B cell (primary cell): Measurements from ENCODE around the gene FCN1. TPM values are rescaled to one million over a fixed set of nuclear protein-coding genes. Genes with fewer than 3 reads are reported as not detected.

Experiments
- ATAC-seq: fragments of 200-7000 bp; cut with Tn5 transposase; one replicate; pipeline ENCODE4 v1.10.0; 2021; ENCODE audit warnings: low read depth, mild to moderate bottlenecking, moderate number of reproducible peaks, moderate library complexity
- CTCF ChIA-PET: fragments of 350-600 bp; sonication (Branson Sonifier 250); formaldehyde crosslinking; loops from one replicate; lab custom pipeline; 2021; ENCODE audit warnings: antibody characterized with exemption, inconsistent platforms; lab: Charles Lee
- POLR2A ChIA-PET: fragments of 350-600 bp; sonication (Branson Sonifier 250); formaldehyde crosslinking; loops from one replicate; lab custom pipeline; 2021; ENCODE audit warnings: antibody characterized with exemption; lab: Charles Lee
- DNase-seq: peaks from one replicate; pipeline ENCODE4 v3.0.0; 2013
- H2AFZ ChIP-seq: 2 replicates; pipeline ENCODE4 v1.6.1; 2012; ENCODE audit warnings: mild to moderate bottlenecking, low read depth, low read length; ENCODE audit not compliant: insufficient read depth, poor library complexity, severe bottlenecking
- H3K27ac ChIP-seq, 2 donors: 1 replicate in 1 of 2; 2 replicates in 1 of 2; pipeline ENCODE4 v1.5.1; 2012 to 2013; ENCODE audit warnings: low read length in 2 of 2, mild to moderate bottlenecking in 2 of 2, moderate library complexity in 1 of 2
- H3K27me3 ChIP-seq, 4 experiments: fragments of 200-600 bp in 1 of 4; sonication (generic) in 1 of 4; replicated peaks in 1 of 4; 1 replicate in 2 of 4; 2 replicates in 2 of 4; pipeline versions ENCODE4 v1.6.1 to v1.7.0; 2013 to 2016; ENCODE audit warnings: low read length in 3 of 4, mild to moderate bottlenecking in 2 of 4, mixed read lengths in 1 of 4, moderate library complexity in 1 of 4; ENCODE audit not compliant: insufficient read depth in 4 of 4, control insufficient read depth in 3 of 4; ENCODE audit errors: control extremely low read depth in 1 of 4
- H3K36me3 ChIP-seq, 2 experiments: replicated peaks in 1 of 2; 1 replicate in 1 of 2; 2 replicates in 1 of 2; pipeline versions ENCODE4 v1.6.1 to v1.7.1; 2013; ENCODE audit warnings: low read length in 1 of 2; ENCODE audit not compliant: insufficient read depth in 2 of 2, control insufficient read depth in 1 of 2; ENCODE audit errors: control extremely low read depth in 1 of 2, extremely low read depth in 1 of 2
- H3K4me1 ChIP-seq, 2 donors: fragments of 200-600 bp in 1 of 2; sonication (generic) in 1 of 2; 1 replicate in 1 of 2; 2 replicates in 1 of 2; pipeline versions ENCODE4 v1.5.1 to v1.6.1; 2013 to 2017; ENCODE audit warnings: low read length in 2 of 2; ENCODE audit not compliant: control insufficient read depth in 2 of 2, insufficient read depth in 2 of 2
- H3K4me2 ChIP-seq: replicated peaks from 2 replicates; pipeline ENCODE3; 2012; ENCODE audit warnings: mild to moderate bottlenecking, low read depth, low read length; ENCODE audit not compliant: poor library complexity, severe bottlenecking
- H3K4me3 ChIP-seq, 5 experiments: fragments of 200-600 bp in 1 of 5; sonication (generic) in 1 of 5; 1 replicate in 3 of 5; 2 replicates in 2 of 5; pipeline versions ENCODE4 v1.5.1 to v1.7.0; 2011 to 2016; ENCODE audit warnings: low read length in 4 of 5, mild to moderate bottlenecking in 4 of 5, low read depth in 2 of 5, control low read depth in 1 of 5, moderate library complexity in 1 of 5; ENCODE audit not compliant: insufficient read depth in 1 of 5; ENCODE audit errors: control extremely low read depth in 1 of 5, extremely low read depth in 1 of 5
- H3K79me2 ChIP-seq: fragments of 200-600 bp; sonication (generic); one replicate; pipeline ENCODE4 v1.6.0; 2016; ENCODE audit warnings: low read length; ENCODE audit not compliant: control insufficient read depth, insufficient read depth
- H3K9ac ChIP-seq: fragments of 200-600 bp; sonication (generic); 2 replicates; pipeline ENCODE4 v1.6.1; 2017; ENCODE audit warnings: mild to moderate bottlenecking, low read length, moderate library complexity
- H3K9me3 ChIP-seq, 3 donors: one replicate each; pipeline versions ENCODE4 v1.6.1 to v1.7.1; 2013; ENCODE audit warnings: low read length in 2 of 3; ENCODE audit not compliant: control insufficient read depth in 2 of 3, insufficient read depth in 1 of 3; ENCODE audit errors: control extremely low read depth in 1 of 3
- H4K20me1 ChIP-seq: 2 replicates; pipeline ENCODE4 v1.6.0; 2012; ENCODE audit warnings: mild to moderate bottlenecking, low read length; ENCODE audit not compliant: insufficient read depth, control insufficient read depth, poor library complexity, severe bottlenecking
- H3K27ac Mint-ChIP-seq: one replicate; pipeline ENCODE4 v1.8.0; 2021; ENCODE audit warnings: mixed read lengths
- H3K27me3 Mint-ChIP-seq: one replicate; pipeline ENCODE4 v1.8.0; 2021; ENCODE audit warnings: mixed read lengths
- H3K4me1 Mint-ChIP-seq: one replicate; pipeline ENCODE4 v1.8.0; 2021; ENCODE audit warnings: mixed read lengths
- H3K4me3 Mint-ChIP-seq: one replicate; pipeline ENCODE4 v1.8.0; 2021; ENCODE audit warnings: mixed read lengths
- H3K9me3 Mint-ChIP-seq: one replicate; pipeline ENCODE4 v1.8.0; 2022; ENCODE audit warnings: mixed read lengths; ENCODE audit not compliant: insufficient read depth
- EZH2 ChIP-seq: IDR thresholded peaks from 2 replicates; pipeline ENCODE4 v1.6.1; 2012; ENCODE audit warnings: borderline replicate concordance, low read depth, mild to moderate bottlenecking, moderate library complexity, low read length; ENCODE audit not compliant: insufficient read depth, poor library complexity, severe bottlenecking
- WGBS: methylation state at CpG from one replicate; pipeline ENCODE4 v1.1.5; 2013; ENCODE audit warnings: missing lambda C conversion rate; ENCODE audit not compliant: insufficient coverage; 5-methylcytosine and 5-hydroxymethylcytosine counted together
- intact Hi-C: fragments of 100-400 bp; cut with micrococcal nuclease; formaldehyde crosslinking; loops from one replicate; pipeline ENCODE4 v1.10.0; 2022
- polyA plus RNA-seq: library from polyadenylated mRNA; depleted of rRNA; stranded (reverse); fragments of >200 nt; gene quantifications from 2 replicates; pipeline ENCODE4 v1.2.3, GENCODE V29; 2012
- total RNA-seq, 2 donors: library from RNA; stranded (reverse); fragments of 120-200 nt in 1 of 2; gene quantifications; 1 replicate in 1 of 2; 2 replicates in 1 of 2; pipeline versions ENCODE4 v1.2.3 to v1.2.4, GENCODE V29; 2013 to 2022
- TF ChIP-seq, protein P1 (sequence below): fragments of 200-600 bp; IDR thresholded peaks from one replicate; pipeline ENCODE4 v1.8.0; 2022; ENCODE audit warnings: antibody characterized with exemption, mild to moderate bottlenecking

The FCN1 gene
- total and polyA plus RNA-seq, 2 donors (not counting 1 experiment from before 2014, with no cell fraction given), result 2.2 to 20.6 TPM

DNA sequence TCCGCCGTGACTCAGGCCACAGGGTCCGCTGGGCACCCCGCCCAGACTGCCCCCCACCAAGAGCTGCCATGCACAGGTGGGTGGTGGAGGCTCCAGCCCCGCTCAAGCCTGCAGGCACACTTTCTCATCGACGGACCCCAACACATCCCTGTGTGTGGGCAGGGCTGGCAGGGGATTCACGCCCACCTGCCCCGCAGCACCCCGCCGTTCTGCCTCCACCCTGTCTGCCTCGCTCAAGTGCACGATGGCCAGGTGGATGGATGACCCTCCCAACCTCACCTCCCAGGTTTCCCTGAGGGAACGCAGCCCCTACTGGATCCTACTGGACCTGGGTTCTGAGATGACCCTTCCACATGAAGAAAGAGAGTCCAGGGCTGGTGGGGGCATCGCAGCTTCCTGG is 26.1 kb upstream of the FCN1 start:
- CTCF ChIA-PET, result no interaction called here
- ATAC-seq, result no peak
- WGBS, result 93% methylated on average over 14 of the region's 15 CpGs

DNA sequence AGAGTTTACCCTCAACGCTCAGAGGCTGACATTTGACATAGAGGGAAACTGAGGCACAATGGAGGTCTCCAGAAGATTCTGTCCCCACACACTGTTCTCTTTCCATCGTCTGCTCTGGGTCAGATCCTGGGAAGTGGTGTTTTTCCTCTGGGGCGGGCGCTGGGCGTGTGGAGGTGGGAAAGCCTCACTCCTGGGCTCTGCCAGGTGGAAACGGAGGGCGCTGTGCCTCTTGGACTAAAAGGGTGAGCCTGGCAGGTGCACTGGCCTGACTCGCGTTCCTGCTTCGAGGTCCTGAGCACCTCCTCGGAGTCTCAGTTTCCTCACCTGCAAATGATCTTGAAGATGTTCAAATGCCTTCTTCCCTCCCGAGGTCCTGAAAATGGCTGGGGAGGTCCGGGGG is 25.7 kb upstream of the FCN1 start:
- no peaks in the 10 kb centered on the region for H3K4me1 Mint-ChIP-seq
- no peak overlapping the region for H3K27ac Mint-ChIP-seq
- Histone ChIP-seq H3K9ac (no peak overlapping the region), H2AFZ (no peak overlapping the region), H3K4me2 (no peak overlapping the region), H3K27me3 (peaks cover 0 to 4% (median 0%) of the 10 kb centered on the region in 4 experiments), H4K20me1 (no peaks in the 10 kb centered on the region), H3K27ac (no peak overlapping the region), H3K36me3 (no peaks in the 10 kb centered on the region), H3K9me3 (peaks cover 0 to 11% (median 0%) of the 10 kb centered on the region in 3 donors), H3K4me1 (no peaks in the 10 kb centered on the region), H3K4me3 (no peak overlapping the region), H3K79me2 (no peaks in the 10 kb centered on the region)
- ChIA-PET CTCF (no interaction called here), POLR2A (no interaction called here)
- no peak for ATAC-seq
- H3K9me3 Mint-ChIP-seq, result no peaks in the 10 kb centered on the region
- H3K4me3 Mint-ChIP-seq, result no peak overlapping the region
- DNase-seq, result no peak
- H3K27me3 Mint-ChIP-seq, result peaks cover 16% of the 10 kb centered on the region
- TF ChIP-seq, protein P1, sequence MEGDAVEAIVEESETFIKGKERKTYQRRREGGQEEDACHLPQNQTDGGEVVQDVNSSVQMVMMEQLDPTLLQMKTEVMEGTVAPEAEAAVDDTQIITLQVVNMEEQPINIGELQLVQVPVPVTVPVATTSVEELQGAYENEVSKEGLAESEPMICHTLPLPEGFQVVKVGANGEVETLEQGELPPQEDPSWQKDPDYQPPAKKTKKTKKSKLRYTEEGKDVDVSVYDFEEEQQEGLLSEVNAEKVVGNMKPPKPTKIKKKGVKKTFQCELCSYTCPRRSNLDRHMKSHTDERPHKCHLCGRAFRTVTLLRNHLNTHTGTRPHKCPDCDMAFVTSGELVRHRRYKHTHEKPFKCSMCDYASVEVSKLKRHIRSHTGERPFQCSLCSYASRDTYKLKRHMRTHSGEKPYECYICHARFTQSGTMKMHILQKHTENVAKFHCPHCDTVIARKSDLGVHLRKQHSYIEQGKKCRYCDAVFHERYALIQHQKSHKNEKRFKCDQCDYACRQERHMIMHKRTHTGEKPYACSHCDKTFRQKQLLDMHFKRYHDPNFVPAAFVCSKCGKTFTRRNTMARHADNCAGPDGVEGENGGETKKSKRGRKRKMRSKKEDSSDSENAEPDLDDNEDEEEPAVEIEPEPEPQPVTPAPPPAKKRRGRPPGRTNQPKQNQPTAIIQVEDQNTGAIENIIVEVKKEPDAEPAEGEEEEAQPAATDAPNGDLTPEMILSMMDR, result no peak
- no peak for TF ChIP-seq EZH2
- 93% methylated on average over 12 of the region's 13 CpGs for WGBS
- intact Hi-C loops, result no loop called here

More for the DNA sequence above, 26.1 kb upstream of the FCN1 start:
- Histone ChIP-seq H3K9ac (no peak overlapping the region), H3K27me3 (peaks cover 0 to 4% (median 0%) of the 10 kb centered on the region in 4 experiments), H3K4me3 (no peak overlapping the region), H4K20me1 (no peaks in the 10 kb centered on the region), H2AFZ (no peak overlapping the region), H3K4me2 (no peak overlapping the region), H3K4me1 (no peaks in the 10 kb centered on the region), H3K9me3 (peaks cover 0 to 11% (median 0%) of the 10 kb centered on the region in 3 donors), H3K27ac (no peak overlapping the region), H3K36me3 (no peaks in the 10 kb centered on the region), H3K79me2 (no peaks in the 10 kb centered on the region)
- Mint-ChIP-seq H3K4me1 (no peaks in the 10 kb centered on the region), H3K9me3 (no peaks in the 10 kb centered on the region), H3K27ac (no peak overlapping the region), H3K4me3 (no peak overlapping the region), H3K27me3 (peaks cover 16% of the 10 kb centered on the region)
- DNase-seq, result no peak
- POLR2A ChIA-PET, result no interaction called here
- TF ChIP-seq, protein P1, result no peak
- no peak for TF ChIP-seq EZH2
- intact Hi-C loops, result no loop called here
